SK-N-MC (cell line): ENCODE measurements around the gene GMDS.

Source experiments
- EZH2 ChIP-seq: fragments of 200-600 bp; sonication (generic); IDR thresholded peaks from one replicate; pipeline ENCODE4 v1.6.1; 2017; ENCODE audit warnings: antibody characterized with exemption
- FOXP2 ChIP-seq: optimal IDR thresholded peaks from 2 replicates; pipeline ENCODE3; 2011; ENCODE audit warnings: mild to moderate bottlenecking, moderate library complexity; ENCODE audit not compliant: insufficient read depth; ENCODE audit errors: extremely low read length, control extremely low read depth
- POLR2AphosphoS5 ChIP-seq: IDR thresholded peaks from 2 replicates; pipeline ENCODE4 v1.6.1; 2012; ENCODE audit warnings: mild to moderate bottlenecking, low read depth, low read length, borderline replicate concordance

DNA sequence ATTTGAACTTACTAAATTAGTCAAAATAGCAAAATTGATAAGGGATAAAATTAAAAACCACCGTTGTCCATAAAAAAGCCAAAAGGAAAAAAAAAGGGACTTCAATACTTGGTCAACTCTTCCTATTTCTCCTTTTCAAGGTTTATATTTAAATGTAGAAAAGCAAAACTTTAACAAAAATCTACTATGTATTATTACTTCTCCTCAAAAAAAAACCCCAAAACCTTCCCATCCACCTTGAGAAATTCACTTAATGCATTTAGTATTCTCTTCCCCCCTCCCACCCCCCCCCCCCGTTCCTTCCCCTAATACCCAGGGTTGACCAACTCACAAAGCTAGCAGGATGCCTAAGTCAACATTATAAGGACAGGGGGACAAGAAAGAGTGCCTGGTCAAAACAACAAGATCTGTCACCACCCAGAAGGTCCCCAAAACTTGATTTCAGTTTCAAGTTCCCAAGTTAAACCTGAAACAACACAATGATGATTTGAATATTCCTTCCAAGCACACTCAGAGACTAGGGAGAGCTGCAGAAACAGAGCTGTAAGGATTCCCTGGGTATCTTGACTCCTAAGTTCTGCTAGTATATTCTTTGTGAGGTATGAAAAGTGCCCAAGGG lies 14.6 kb downstream of the GMDS start:
- TF ChIP-seq POLR2AphosphoS5 (no peak), EZH2 (no peak), FOXP2 (no peak)
